Amygdala (tissue), 56 donors: ENCODE data around the gene ACSF3.
"Not testable (repeated sequence)": the region's sequence is repeated elsewhere in the genome, so short reads cannot be mapped to it uniquely, and the experiment has no call there.

Experiments
- DNase-seq, 56 donors: peaks; one replicate each; lab custom pipeline; 2025; lab: John Stamatoyannopoulos, UW

ACSF3 gene

DNA sequence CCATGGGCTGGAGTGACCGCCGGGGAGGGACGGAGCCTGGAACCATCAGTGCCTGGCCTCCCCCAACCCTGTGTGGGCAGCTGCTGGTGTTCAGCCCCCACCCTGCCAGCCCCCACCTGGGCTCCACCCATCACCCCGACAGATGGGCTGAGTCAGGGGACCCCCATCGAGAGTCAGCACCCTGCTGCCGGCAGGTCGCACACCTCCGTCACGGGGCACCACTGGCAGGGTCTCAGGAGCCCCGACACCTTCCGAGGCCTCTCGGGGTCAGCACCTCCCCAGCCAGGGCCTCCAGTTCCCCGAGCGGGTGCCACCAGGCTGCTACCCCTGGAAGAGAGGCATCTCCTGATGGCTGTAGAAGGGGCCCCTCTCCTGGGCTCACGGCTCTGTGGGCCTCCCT is 38.3 kb upstream of the ACSF3 start:
- DNase-seq = no peak

- no peak for DNase-seq
Measured at GRCh38 chr16:89055894-89056555, 37.6 kb upstream of the ACSF3 start.

DNA sequence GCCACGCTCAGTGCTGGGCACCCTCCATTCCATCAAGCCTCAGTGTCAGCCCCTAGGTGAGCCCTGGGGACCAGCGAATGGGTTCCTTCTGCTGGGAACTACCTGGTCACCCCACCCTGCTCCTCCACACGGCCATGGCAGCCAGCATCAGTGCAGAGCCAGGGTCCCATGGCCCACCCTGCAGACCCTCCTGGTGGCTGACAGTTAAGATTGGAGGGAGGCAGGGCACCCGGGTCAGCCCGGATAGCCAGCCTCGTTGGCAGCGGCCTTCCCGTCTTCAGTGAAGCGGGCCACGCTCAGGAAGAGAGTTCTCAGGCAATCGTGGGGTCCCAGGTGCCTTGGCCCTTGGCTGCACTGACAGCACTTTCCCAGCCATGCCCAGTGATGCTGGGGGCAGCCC is 37.1 kb upstream of the ACSF3 start:
- no peak for DNase-seq

- no peak for DNase-seq
Measured at GRCh38 chr16:89057738-89058137, 35.9 kb upstream of the ACSF3 start.

DNA sequence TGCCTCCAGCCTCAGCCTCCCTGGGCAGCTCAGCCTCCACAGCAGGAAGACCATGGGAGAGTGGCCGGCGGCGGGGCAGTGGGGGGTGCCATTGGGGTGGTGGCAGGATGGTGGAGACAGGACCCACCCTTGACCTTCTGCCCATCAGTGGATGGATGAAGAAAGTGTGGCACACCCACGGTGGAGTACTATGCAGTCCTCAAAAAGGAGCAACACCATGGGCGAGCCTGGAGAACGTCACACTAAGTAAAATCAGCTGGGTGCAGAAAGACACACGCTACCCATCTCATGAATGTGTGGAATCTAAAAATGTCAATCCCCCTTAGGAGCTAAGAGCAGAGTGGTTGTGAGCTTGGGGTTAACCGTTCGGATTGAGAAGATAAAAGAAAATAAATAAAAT is 34.8 kb upstream of the ACSF3 start:
- DNase-seq = no peak

GRCh38 chr16:89060207-89060794 is 33.4 kb upstream of the ACSF3 start:
- no peak for DNase-seq

DNA sequence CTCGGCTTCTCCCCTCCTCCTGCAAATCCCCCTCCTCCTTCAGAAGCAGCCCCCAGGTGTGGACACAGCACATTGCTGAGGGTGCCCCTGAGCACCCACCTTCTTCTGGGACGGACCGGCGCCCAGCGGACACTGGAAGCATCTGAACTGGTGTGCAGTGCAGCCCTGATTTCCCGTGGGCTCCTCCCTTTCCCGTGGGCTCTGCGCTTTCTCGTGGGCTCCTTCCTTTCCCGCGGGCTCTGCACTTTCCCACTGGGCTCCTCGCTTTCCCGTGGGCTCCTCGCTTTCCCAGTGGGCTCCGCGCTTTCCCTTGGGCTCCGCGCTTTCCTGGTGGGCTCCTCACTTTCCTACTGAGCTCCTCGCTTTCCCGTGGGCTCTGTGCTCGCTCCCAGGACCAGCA is 32.6 kb upstream of the ACSF3 start:
- DNase-seq = no peak

- no peak for DNase-seq
Measured at GRCh38 chr16:89061590-89062380, 31.9 kb upstream of the ACSF3 start.

DNA sequence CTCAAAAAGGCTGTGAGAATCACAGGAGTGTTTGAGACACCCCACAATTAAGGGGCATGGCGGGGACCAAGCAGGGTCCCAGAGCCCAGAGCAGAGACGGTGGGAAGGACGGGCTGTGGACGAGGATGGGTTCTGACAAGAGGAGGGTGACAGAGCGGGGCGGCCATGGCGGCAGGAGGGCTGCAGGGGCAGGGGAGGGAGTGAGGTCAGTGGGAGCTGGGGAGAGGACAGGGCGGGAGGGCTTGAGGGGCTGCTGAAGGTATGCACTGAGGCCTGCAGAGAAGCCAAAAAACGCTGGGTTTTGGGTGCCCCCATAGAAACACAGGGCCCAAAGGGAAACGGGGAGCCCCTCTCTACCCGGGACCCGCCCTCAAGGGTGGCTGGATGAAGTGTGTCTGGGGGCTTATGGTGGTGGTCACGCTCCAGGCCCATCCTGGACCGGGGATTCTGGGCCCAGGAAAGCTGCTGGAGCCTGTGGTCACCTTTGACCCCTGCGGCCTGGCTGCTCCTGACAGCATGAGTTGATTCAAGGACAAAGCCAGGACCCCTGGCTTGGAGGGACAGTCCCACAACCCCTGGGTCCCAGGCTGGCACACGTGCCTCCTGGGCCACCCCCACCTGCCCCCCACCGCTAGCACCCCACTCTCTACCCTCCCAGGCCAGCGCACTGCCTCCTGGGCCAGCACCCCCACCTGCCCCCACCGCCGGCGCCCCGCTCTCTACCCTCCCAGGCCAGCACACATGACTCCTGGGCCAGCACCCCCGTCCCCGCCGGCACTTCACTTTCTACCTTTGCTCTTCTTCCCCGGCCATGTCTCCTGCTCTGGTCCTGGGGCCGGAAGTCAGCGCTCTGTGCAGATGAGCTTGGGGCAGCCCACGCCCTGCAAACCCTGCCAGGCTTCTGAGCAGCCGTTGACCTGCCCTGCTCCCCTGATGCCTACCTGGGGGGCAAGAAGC is 31.0 kb upstream of the ACSF3 start:
- DNase-seq = no peak

DNA sequence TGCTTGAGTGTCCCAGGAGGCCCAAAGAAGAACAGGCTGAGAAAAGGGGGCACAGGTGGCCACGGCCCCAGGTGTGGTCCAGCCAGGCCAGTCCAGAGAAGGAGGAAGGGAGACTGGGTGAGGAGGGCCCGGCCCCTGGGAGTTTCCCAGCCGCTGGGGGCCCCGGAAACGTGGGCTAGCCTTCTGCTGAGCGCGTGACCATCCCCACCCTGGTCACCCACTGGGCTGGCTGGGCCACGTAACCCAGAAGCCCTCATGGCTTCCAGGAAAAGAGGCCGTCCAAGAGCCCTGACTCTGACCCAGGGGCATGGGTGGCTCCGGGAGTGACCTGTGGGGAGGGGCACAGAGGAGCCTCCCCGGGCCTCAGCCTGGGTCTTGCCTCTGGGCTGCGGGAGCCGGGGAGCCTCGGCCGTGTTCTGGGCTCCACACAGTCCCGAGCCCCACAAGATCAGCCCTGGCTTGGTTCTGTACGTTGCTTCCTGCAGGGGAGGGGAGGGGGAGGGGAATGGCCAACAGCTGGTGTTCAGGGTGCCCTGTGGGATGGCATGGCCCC is 29.8 kb upstream of the ACSF3 start:
- no peak for DNase-seq

GRCh38 chr16:89064606-89065457 is 28.8 kb upstream of the ACSF3 start:
- peak in 1 of 56 donors; percentile 15 for DNase-seq

DNA sequence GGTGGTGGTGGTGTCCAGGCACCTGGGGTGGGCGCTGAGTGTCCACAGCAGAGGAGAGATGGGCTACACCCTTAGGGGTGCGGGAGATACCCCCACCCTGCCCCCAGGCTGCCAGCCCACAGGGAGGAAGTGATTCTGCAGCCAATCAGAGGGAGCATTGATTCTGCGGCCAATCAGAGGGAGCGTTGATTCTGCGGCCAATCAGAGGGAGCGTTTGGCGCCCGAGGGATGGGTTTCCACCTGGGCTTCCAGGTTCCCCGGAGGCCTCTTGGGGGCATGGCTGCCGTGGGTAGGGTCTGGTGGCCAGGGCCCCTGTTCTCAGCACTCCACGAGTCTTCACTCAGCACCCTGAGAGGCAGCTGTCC is 28.2 kb upstream of the ACSF3 start:
- no peak for DNase-seq

GRCh38 chr16:89066721-89067120 is 26.9 kb upstream of the ACSF3 start:
- no peak for DNase-seq

GRCh38 chr16:89067677-89068443 is 25.8 kb upstream of the ACSF3 start:
- no peak for DNase-seq

GRCh38 chr16:89068814-89069616 is 24.6 kb upstream of the ACSF3 start:
- not testable (repeated sequence) for DNase-seq

DNA sequence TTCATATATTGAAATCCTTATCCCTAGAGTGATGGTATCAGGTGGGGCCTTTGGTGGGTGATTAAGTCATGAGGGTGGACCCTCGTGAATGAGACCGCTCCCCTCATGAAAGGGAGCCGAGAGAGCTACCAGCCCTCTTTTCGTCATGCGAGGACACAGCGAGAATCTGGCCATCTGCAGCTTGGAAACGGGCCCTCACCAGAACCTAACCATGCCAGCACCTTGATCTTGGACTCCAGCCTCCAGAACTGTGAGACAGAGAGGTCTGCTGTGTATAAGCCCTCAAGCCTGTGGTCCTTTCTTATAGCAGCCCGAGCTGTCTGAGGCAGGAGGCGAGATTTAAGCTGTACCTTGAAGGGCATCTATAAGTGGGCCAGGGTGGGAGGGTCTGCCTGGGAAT is 23.7 kb upstream of the ACSF3 start:
- no peak for DNase-seq

GRCh38 chr16:89070590-89070989 is 23.1 kb upstream of the ACSF3 start:
- DNase-seq = no peak
